ENCODE results near the gene E2F4.

Gene E2F4

GRCh38 chr16:67173808-67174705 lies 17.9 kb upstream of the E2F4 start:
- no peak for DNase-seq (ENCODE audit: low read depth in 1 of 2, low spot score in 1 of 2)

GRCh38 chr16:67174706-67175231 lies 17.2 kb upstream of the E2F4 start:
- DNase-seq (ENCODE audit: low read depth in 1 of 2, low spot score in 1 of 2): no peak

GRCh38 chr16:67176662-67177061 lies 15.3 kb upstream of the E2F4 start:
- no peak for DNase-seq (ENCODE audit: low read depth in 1 of 2, low spot score in 1 of 2)

- no peak for DNase-seq (ENCODE audit: low read depth in 1 of 2, low spot score in 1 of 2)
These were observed 13.9 kb upstream of the E2F4 start for GRCh38 chr16:67177743-67178699.

GRCh38 chr16:67179421-67180080 lies 12.4 kb upstream of the E2F4 start:
- no peak for DNase-seq (ENCODE audit: low read depth in 1 of 2, low spot score in 1 of 2)

- DNase-seq (ENCODE audit: low read depth in 1 of 2, low spot score in 1 of 2): no peak
These were observed 11.8 kb upstream of the E2F4 start for GRCh38 chr16:67180166-67180565.

- no peak for DNase-seq (ENCODE audit: low read depth in 1 of 2, low spot score in 1 of 2)
These were observed 10.6 kb upstream of the E2F4 start for GRCh38 chr16:67181346-67181745.

- DNase-seq (ENCODE audit: low read depth in 1 of 2, low spot score in 1 of 2): no peak
These were observed 9.7 kb upstream of the E2F4 start for GRCh38 chr16:67182288-67182687.

- no peak for DNase-seq (ENCODE audit: low read depth in 1 of 2, low spot score in 1 of 2)
These were observed 8.7 kb upstream of the E2F4 start for GRCh38 chr16:67183284-67183626.

- peak; percentile 78 to 92 for DNase-seq (ENCODE audit: low read depth in 1 of 2, low spot score in 1 of 2)
These were observed 8.1 kb upstream of the E2F4 start, which contains the start of gene MATCAP1 for GRCh38 chr16:67183627-67184452. MATCAP1 (minus strand) TSS chr16:67183963; CDS start chr16:67180610, 3,353 bp downstream.

- no peak for DNase-seq (ENCODE audit: low read depth in 1 of 2, low spot score in 1 of 2)
These were observed 7.4 kb upstream of the E2F4 start for GRCh38 chr16:67184453-67184994.

GRCh38 chr16:67184995-67185650 lies 6.8 kb upstream of the E2F4 start:
- DNase-seq (ENCODE audit: low read depth in 1 of 2, low spot score in 1 of 2): peak; percentile 70 to 77

- DNase-seq (ENCODE audit: low read depth in 1 of 2, low spot score in 1 of 2): no peak
These were observed 6.3 kb upstream of the E2F4 start for GRCh38 chr16:67185651-67186134.

- DNase-seq (ENCODE audit: low read depth in 1 of 2, low spot score in 1 of 2): no peak
These were observed 5.4 kb upstream of the E2F4 start for GRCh38 chr16:67186550-67186950.

GRCh38 chr16:67187175-67187890 lies 4.6 kb upstream of the E2F4 start:
- DNase-seq (ENCODE audit: low read depth in 1 of 2, low spot score in 1 of 2): no peak

GRCh38 chr16:67188323-67188722 lies 3.6 kb upstream of the E2F4 start:
- DNase-seq (ENCODE audit: low read depth in 1 of 2, low spot score in 1 of 2): no peak

- no peak for DNase-seq (ENCODE audit: low read depth in 1 of 2, low spot score in 1 of 2)
These were observed 3.2 kb upstream of the E2F4 start for GRCh38 chr16:67188798-67189197.

GRCh38 chr16:67190041-67190440 lies 1.9 kb upstream of the E2F4 start, which contains the start of gene EXOC3L1:
EXOC3L1 (minus strand) TSS chr16:67190136; CDS start chr16:67189676, 460 bp downstream.
- no peak for DNase-seq (ENCODE audit: low read depth in 1 of 2, low spot score in 1 of 2)
